Left ventricle myocardium superior (tissue), 1 donor: Measurements from ENCODE around the gene PDLIM1. TPM values are rescaled to one million over a fixed set of nuclear protein-coding genes. Genes with fewer than 3 reads are reported as not detected.
"Not testable (repeated sequence)": the region's sequence is repeated elsewhere in the genome, so short reads cannot be mapped to it uniquely, and the experiment has no call there.

Experiments used
- ATAC-seq: fragments of 200-7000 bp; cut with Tn5 transposase; one replicate; pipeline ENCODE4 v1.9.1; 2020; ENCODE audit warnings: mild to moderate bottlenecking, moderate library complexity
- DNase-seq: peaks from one replicate; pipeline ENCODE4 v3.0.0-alpha.2; 2020
- intact Hi-C: fragments of 100-400 bp; cut with micrococcal nuclease; formaldehyde crosslinking; loops from one replicate; pipeline ENCODE4 v1.11.0; 2022
- total RNA-seq: library from RNA; stranded (reverse); fragmentation: NEBNext Ultra II Directional; extraction: Animal tissue kit (Norgen Biotek cat#: 25700); gene quantifications from one replicate; pipeline ENCODE4 v1.2.1, GENCODE V29; 2021
- donor health status: DM: no; HTN: yes; CAD: no; lungs with severe emphysema.

PDLIM1 gene
- total RNA-seq, 1 donor from 2014 or later: 231 TPM

GRCh38 chr10:95250856-95251255, 39.9 kb downstream of the PDLIM1 start:
- no peak for ATAC-seq
- intact Hi-C loops: no loop called here

GRCh38 chr10:95249467-95249866, 41.3 kb downstream of the PDLIM1 start:
- intact Hi-C loops: loop anchor here (5.0 kb wide), 1 partner anchor 113 kb away; no protein-coding TSS in a partner anchor
- ATAC-seq: no peak
- DNase-seq: no peak

More at GRCh38 chr10:95250856-95251255, 39.9 kb downstream of the PDLIM1 start:
- no peak for DNase-seq

- intact Hi-C loops: loop anchor here (5.0 kb wide), 1 partner anchor 113 kb away; no protein-coding TSS in a partner anchor
- ATAC-seq: peak; percentile 84
- peak; percentile 70 for DNase-seq
Observed at GRCh38 chr10:95248989-95249388, 41.8 kb downstream of the PDLIM1 start.

GRCh38 chr10:95247881-95248583, 42.8 kb downstream of the PDLIM1 start:
- DNase-seq (no peak), ATAC-seq (peak; percentile 81)
- intact Hi-C loops: loop anchor here (2.0 to 5.0 kb wide), 2 partner anchors 39 to 114 kb away; no protein-coding TSS in a partner anchor

- ATAC-seq: no peak
- DNase-seq: no peak
- intact Hi-C loops: loop anchor here (2.0 to 5.0 kb wide), 2 partner anchors 39 to 115 kb away; no protein-coding TSS in a partner anchor
Observed at GRCh38 chr10:95247200-95247880, 43.5 kb downstream of the PDLIM1 start.

GRCh38 chr10:95246582-95247051, 44.2 kb downstream of the PDLIM1 start:
- DNase-seq (peak; percentile 77), ATAC-seq (peak; percentile 53)
- intact Hi-C loops: loop anchor here (2.0 to 5.0 kb wide), 2 partner anchors 40 to 116 kb away; no protein-coding TSS in a partner anchor

GRCh38 chr10:95245425-95246055, 45.3 kb downstream of the PDLIM1 start:
- DNase-seq: no peak
- ATAC-seq: no peak
- intact Hi-C loops: loop anchor here (2.0 to 5.0 kb wide), 2 partner anchors 41 to 117 kb away; no protein-coding TSS in a partner anchor

- intact Hi-C loops: no loop called here
- no peak for ATAC-seq
- no peak for DNase-seq
Observed at GRCh38 chr10:95244152-95244551, 46.7 kb downstream of the PDLIM1 start.

- DNase-seq (no peak), ATAC-seq (no peak)
- intact Hi-C loops: no loop called here
Observed at GRCh38 chr10:95243318-95243617, 47.5 kb downstream of the PDLIM1 start.

- ATAC-seq (no peak), DNase-seq (no peak)
- intact Hi-C loops: no loop called here
Observed at GRCh38 chr10:95242581-95243317, 48.1 kb downstream of the PDLIM1 start.

GRCh38 chr10:95241533-95241932, 49.3 kb downstream of the PDLIM1 start:
- intact Hi-C loops: no loop called here
- DNase-seq (no peak), ATAC-seq (peak; percentile 34)

GRCh38 chr10:95240811-95241210, 50.0 kb downstream of the PDLIM1 start:
- no peak for ATAC-seq
- DNase-seq: no peak
- intact Hi-C loops: no loop called here

GRCh38 chr10:95240096-95240495, 50.7 kb downstream of the PDLIM1 start:
- intact Hi-C loops, ATAC-seq: not testable (repeated sequence)

GRCh38 chr10:95237376-95238170, 53.2 kb downstream of the PDLIM1 start:
- intact Hi-C loops: no loop called here
- DNase-seq: no peak
- no peak for ATAC-seq

More at GRCh38 chr10:95240096-95240495, 50.7 kb downstream of the PDLIM1 start:
- DNase-seq: not testable (repeated sequence)

GRCh38 chr10:95236068-95236903, 54.5 kb downstream of the PDLIM1 start:
- DNase-seq: no peak
- peak; percentile 13 for ATAC-seq

GRCh38 chr10:95235676-95236067, 55.1 kb downstream of the PDLIM1 start:
- intact Hi-C loops: no loop called here

More at GRCh38 chr10:95236068-95236903, 54.5 kb downstream of the PDLIM1 start:
- intact Hi-C loops: no loop called here

GRCh38 chr10:95234951-95235350, 55.9 kb downstream of the PDLIM1 start:
- ATAC-seq: no peak
- intact Hi-C loops: no loop called here

More at GRCh38 chr10:95235676-95236067, 55.1 kb downstream of the PDLIM1 start:
- ATAC-seq: no peak
- DNase-seq: no peak

More at GRCh38 chr10:95234951-95235350, 55.9 kb downstream of the PDLIM1 start:
- no peak for DNase-seq
